GM12872 (cell line): ENCODE results near the gene DCP1B.

Experiments
- TF ChIP-seq, protein P1 (sequence below): IDR thresholded peaks from 3 replicates; pipeline ENCODE4 v1.5.1; 2011; ENCODE audit warnings: low read depth, mild to moderate bottlenecking, low read length, moderate library complexity; ENCODE audit not compliant: insufficient read depth

The DCP1B gene

DNA sequence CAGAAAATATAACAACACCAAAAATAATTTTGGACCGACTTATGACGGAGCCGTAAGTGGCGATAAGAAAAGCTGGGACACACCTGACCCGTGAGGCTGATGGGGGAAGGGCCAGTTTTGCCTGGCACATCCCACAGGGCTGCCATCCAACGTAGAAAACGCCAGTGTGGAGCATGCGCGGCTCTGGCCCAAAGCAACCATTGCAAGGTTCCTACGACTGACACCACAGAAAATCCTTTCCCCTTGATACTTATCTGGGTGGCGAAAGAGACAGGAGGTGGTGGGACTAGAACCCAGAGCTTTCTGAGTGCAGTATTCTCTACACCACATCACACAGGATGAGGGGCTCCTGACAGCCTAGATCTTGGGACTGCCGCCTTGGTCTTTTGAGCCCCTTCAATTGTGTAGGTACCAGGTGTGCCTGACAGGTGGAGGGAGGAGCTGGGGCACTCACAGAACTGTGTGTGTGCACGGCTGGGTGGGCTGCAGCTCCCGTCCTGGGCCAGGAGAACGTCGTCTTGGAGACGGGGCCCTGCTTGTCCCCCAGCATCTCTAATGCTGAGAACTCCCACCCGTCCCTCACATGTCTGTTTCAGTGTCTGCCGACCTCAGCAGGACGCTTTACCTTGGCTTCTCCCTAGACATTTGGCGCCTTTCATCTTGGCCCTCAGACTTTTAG lies 68.4 kb downstream of the DCP1B start:
- TF ChIP-seq, protein P1, sequence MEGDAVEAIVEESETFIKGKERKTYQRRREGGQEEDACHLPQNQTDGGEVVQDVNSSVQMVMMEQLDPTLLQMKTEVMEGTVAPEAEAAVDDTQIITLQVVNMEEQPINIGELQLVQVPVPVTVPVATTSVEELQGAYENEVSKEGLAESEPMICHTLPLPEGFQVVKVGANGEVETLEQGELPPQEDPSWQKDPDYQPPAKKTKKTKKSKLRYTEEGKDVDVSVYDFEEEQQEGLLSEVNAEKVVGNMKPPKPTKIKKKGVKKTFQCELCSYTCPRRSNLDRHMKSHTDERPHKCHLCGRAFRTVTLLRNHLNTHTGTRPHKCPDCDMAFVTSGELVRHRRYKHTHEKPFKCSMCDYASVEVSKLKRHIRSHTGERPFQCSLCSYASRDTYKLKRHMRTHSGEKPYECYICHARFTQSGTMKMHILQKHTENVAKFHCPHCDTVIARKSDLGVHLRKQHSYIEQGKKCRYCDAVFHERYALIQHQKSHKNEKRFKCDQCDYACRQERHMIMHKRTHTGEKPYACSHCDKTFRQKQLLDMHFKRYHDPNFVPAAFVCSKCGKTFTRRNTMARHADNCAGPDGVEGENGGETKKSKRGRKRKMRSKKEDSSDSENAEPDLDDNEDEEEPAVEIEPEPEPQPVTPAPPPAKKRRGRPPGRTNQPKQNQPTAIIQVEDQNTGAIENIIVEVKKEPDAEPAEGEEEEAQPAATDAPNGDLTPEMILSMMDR = no peak

DNA sequence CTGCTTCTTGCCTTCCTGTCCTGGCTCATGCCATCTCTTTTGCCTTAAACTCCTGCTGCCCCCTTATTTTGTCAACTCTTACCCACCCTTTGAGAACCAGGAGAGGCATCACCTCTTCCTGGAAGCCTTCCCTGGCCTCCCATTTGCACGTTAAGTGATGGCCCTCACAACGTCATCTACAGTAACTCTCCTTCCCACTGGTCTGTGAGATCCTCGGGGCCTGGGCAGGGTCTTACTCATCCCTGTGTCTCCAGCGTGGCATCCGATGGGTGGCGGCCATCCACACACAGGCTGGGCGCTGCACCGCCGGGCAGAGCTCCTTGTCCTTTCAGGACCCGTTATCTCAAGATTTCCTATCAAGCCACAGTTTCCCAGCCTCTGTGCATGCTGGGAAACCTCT lies 69.0 kb downstream of the DCP1B start:
- TF ChIP-seq, protein P1 = no peak

DNA sequence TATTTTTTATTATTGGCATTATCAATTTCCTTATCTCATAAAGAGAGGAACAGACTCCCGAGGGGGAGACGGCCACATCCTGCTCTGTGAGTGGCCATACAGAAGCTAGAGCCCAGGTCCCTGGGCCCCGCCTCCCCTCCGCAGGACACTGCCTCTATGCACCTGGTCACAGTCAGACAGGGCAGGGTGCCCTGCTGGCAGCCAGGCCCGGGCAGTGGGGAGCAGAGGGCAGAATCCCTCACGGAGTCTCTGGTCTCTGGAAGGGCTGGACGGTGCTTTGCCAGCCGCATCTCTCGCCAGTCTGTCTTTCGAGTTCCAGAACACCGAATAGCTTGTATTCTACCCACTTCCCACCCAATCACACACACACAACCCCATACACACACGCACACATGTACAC lies 69.4 kb downstream of the DCP1B start:
- TF ChIP-seq, protein P1 = no peak

DNA sequence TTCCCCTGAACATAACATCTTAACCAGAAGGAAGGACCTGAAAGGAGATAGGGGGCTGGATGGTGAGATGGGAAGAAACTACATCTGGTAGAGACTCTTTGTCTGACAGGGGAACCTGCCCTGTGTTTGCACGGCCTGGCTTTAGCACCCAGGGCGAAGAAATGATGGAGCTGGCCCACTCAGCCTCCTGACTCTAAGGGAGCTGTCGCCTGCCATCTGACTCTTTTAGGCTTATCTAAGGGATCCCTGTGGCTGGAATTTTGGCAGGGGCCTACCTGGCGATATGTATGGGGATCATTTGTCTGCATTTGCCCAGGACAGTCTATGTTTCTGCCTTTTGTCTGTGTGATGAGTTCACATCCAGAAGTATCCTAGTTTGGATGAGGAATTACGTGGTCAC lies 70.2 kb downstream of the DCP1B start:
- TF ChIP-seq, protein P1 = no peak

DNA sequence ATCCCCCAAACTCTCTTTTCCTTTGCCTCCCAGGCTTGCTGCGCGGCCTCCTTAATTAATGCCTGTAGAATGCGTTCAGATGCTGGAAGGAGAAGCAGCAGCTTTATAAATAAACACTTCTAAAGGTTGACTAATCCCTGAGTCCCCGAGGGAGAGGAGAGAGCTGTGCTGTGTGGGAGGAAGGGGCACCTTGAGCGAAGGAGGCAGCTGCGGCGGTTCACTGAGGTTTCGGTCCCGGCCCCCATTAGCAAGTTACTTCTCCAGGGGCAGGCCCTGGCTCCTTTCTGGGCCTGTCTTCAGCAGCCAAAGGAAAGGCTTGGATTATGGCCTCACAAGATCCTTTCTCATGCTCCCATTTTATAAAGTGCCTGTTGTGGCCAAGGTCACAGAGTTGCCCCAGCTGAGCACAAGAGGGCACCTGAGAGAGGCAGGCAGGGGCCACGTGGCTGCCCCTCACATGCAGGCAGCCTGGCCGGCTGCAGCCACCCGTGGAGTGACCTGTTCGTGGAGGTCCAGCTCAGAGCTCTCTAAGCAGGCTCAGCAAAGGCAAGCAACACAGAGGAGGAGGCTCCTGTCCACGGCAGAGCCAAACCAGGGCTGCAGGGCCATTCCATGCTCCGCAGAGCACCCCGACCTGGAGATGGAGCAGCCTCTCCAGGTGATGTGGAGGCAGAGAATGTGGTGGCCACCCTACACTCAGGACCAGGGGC lies 70.8 kb downstream of the DCP1B start:
- TF ChIP-seq, protein P1 = peak; percentile 17; the same call in 1 of the 3 replicates

DNA sequence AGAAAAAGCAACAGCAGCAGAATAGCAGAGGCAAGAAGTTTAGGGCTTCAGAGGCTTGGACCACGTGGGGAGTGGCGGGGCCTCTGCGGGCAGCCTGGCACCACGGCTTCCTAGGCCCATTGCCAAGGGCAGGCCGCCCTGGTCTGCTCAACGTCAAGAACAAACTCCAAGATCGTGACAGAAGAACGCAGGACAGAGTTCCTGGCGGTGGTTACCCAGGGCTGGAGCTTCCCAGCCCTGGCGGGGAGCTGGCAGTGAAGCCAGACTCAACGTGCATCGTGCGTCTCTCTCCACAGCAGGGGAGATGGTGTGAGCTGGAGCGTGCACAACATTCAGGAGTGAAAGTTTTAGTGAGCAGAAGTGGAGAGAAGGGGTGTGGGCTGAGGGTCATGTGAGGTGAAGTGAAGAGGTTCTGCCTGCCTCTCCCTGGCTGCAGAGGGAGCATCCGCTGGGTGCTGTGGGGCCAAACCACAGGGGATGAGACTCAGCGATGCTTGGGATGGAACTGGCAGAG lies 71.9 kb downstream of the DCP1B start:
- TF ChIP-seq, protein P1 = no peak

DNA sequence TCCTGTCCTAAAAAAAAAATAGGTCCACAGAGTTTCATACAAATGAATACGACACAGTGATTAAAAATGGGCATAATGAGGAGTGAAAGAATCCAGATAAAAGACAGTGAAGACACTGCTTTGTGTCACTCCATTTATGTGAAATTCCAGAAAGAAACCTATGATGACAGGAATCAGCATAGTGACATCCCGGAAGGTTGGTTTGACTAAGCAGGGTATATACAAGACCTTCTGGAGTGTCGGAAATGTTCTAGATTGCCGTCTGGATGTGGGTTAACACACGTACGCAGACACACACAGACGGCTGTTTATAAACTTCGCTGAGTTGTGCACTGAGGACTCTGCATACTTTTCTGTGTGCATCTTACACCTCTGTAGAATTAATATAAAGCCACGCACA lies 72.6 kb downstream of the DCP1B start:
- TF ChIP-seq, protein P1 = no peak
